ENCODE measurements around the gene SEZ6L2. TPM values are rescaled to one million over a fixed set of nuclear protein-coding genes. Genes with fewer than 3 reads are reported as not detected.

SEZ6L2 gene
- total RNA-seq, 2 experiments from 2014 or later = 0.11 to 0.13 TPM

DNA sequence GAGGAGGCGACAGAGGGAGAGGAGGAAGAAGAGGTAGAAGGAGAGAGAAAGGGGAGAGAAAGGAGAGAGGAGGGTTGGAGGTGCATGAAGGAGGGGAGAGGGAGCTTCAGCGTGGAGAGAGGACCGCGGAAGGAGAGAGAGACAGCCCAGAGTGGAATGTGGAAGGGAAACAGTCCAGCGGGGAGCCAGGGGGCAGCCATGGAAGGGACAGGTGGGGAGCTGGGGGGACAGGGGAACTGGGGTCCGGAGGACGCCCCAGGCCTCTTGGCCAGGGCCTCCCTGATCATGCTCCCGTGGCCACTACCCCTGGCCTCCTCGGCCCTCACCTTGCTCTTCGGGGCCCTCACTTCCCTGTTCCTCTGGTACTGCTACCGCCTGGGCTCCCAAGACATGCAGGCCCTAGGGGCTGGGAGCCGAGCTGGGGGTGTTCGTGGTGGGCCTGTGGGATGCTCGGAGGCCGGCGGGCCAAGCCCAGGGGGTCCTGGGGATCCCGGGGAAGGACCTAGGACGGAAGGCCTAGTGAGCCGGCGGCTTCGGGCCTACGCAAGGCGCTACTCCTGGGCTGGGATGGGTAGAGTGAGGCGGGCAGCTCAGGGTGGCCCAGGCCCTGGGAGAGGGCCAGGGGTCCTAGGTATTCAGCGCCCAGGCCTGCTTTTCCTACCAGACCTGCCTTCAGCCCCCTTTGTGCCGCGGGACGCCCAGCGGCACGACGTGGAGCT is 1.7 kb upstream of the SEZ6L2 start:
- intact Hi-C loops (cut with micrococcal nuclease) = no loop called here
- H3K4me3 Mint-ChIP-seq = peak overlapping the region; percentile 67
- DNase-seq (no peak), ATAC-seq (no peak)
- CTCF ChIA-PET = interaction anchor here (0.9 to 2.5 kb wide), 6 partner anchors 16 to 130 kb away, joined by 3 to 6 read pairs (median 3); partner anchors contain the start of genes MVP, PAGR1 and TLCD3B
- no peaks in the 10 kb centered on the region for H3K9me3 Mint-ChIP-seq
- H3K4me1 Mint-ChIP-seq (ENCODE audit: low read depth) = peaks cover 12% of the 10 kb centered on the region
- TF ChIP-seq, protein P1, sequence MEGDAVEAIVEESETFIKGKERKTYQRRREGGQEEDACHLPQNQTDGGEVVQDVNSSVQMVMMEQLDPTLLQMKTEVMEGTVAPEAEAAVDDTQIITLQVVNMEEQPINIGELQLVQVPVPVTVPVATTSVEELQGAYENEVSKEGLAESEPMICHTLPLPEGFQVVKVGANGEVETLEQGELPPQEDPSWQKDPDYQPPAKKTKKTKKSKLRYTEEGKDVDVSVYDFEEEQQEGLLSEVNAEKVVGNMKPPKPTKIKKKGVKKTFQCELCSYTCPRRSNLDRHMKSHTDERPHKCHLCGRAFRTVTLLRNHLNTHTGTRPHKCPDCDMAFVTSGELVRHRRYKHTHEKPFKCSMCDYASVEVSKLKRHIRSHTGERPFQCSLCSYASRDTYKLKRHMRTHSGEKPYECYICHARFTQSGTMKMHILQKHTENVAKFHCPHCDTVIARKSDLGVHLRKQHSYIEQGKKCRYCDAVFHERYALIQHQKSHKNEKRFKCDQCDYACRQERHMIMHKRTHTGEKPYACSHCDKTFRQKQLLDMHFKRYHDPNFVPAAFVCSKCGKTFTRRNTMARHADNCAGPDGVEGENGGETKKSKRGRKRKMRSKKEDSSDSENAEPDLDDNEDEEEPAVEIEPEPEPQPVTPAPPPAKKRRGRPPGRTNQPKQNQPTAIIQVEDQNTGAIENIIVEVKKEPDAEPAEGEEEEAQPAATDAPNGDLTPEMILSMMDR (IDR thresholded peaks at IDR 0.05) = no peak
- POLR2A ChIA-PET = interaction anchor here (0.6 to 3.1 kb wide), 9 partner anchors 11 to 165 kb away, joined by 3 to 16 read pairs (median 4); partner anchors contain the start of genes ALDOA, HIRIP3, INO80E and KCTD13
- H3K27ac Mint-ChIP-seq = no peak overlapping the region
- H3K27me3 Mint-ChIP-seq = peaks cover 19% of the 10 kb centered on the region
- no peaks in the 10 kb centered on the region for H3K36me3 Mint-ChIP-seq (ENCODE audit: low read depth)

DNA sequence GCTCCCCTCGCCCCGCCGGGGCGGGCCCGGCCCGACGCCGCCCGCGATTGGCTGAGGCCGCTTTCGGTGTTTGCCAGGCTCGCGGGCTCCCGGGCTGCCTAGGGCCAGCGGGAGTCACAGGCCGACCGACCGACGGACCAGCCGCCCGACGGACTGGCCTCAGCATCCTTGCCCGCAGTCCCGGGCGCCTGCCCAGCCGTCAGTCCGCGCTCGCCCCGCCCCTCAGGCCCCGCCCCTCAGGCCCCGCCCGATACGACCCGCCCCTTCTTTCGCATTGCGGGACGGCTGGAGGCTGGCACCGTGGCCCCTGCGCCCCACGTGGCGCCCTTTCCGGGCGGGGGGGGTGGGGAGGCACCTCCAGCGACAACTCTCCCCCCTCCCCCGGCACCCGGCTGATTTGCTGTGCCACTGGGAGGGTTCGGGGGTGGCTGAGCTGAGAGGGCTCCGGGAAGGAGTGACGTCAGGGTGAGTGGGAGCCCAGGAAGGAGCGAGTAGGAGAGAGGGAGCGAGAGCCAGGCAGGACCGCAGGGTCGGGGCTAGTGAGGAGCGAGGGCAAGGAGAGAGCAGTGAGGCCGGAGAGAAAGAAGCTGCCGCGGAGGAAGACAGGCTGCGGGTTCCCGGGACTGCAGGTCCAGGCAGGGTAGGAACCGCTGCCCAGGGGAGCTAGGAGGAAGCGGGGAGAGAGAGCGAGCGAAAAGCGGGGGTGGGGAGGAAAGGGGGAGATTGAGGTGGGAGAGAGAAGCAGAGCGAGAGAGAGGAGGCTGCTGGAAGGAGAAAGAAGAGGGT is 945 bp upstream of the SEZ6L2 start, which contains the start of gene ASPHD1:
Gene ASPHD1, plus strand, starts transcription at position 387 of the 786 bp plus-strand sequence. CDS start 484 bp downstream, outside the sequence.
- DNase-seq (peak; percentile 71), ATAC-seq (peak; percentile 91)
- Mint-ChIP-seq H3K9me3 (no peaks in the 10 kb centered on the region), H3K36me3 (ENCODE audit: low read depth) (no peaks in the 10 kb centered on the region), H3K4me1 (ENCODE audit: low read depth) (peaks cover 12% of the 10 kb centered on the region), H3K4me3 (peak within 1 kb of the TSS; percentile 67), H3K27ac (no peak within 1 kb of the TSS), H3K27me3 (peaks cover 22% of the 10 kb centered on the region)
- TF ChIP-seq, protein P1 (IDR thresholded peaks at IDR 0.05) = no peak
- ChIA-PET CTCF (interaction anchor here (0.9 to 2.5 kb wide), 6 partner anchors 17 to 209 kb away, joined by 3 to 6 read pairs (median 3); partner anchors contain the start of genes PAGR1 and TLCD3B), POLR2A (interaction anchor here (0.6 to 3.1 kb wide), 8 partner anchors 11 to 166 kb away, joined by 3 to 16 read pairs (median 4); partner anchors contain the start of genes ALDOA, HIRIP3, INO80E and KCTD13)
- intact Hi-C loops (cut with micrococcal nuclease) = no loop called here

DNA sequence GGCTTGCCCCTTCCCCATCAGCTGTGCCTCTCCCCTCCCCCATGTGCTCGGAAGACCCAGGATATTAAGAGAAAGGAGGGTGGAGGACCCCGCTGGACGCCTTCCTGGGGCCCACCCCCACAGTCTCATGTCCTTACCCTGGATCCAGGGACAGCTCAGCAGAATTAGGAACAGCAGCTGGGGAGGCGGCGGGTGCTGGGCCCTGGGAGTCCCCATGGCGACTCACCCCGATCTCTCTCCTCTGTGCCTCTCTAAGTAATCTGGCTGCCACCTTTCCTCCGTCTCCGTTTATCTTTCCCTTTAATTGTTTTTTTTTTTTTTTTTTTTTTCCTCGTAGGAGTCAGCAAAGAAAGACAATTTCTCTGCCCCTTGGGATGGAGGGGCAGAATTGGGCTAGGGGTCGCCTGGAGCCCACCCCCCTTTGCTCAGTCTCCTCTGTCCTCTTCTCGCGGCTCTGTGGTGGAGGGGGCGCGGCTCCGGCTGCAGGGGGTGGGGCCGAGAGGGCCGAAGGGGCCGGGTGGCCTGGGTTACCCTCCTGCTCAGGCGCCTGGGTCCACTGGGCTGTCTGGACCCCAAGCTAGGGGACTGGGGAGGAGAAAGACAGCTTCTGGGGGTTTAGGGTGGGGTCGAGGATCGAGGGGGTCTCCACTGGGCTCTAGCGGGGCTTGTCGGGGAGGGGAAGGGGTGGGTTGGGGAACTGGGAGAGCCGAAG is 390 bp downstream of the SEZ6L2 start:
- Mint-ChIP-seq H3K36me3 (ENCODE audit: low read depth) (no peaks in the 10 kb centered on the region), H3K27me3 (peaks cover 23% of the 10 kb centered on the region), H3K4me1 (ENCODE audit: low read depth) (peaks cover 12% of the 10 kb centered on the region), H3K27ac (no peak overlapping the region), H3K9me3 (no peaks in the 10 kb centered on the region), H3K4me3 (no peak overlapping the region)
- TF ChIP-seq, protein P1 (IDR thresholded peaks at IDR 0.05) = no peak
- intact Hi-C loops (cut with micrococcal nuclease) = loop anchor here (2.0 kb wide), 1 partner anchor 20 kb away; no protein-coding TSS in a partner anchor
- ChIA-PET POLR2A (interaction anchor here (1.2 to 2.6 kb wide), 2 partner anchors 28 to 97 kb away, joined by 4 to 13 read pairs; partner anchors contain the start of genes HIRIP3, INO80E and KCTD13), CTCF (no interaction called here)
- ATAC-seq (no peak), DNase-seq (no peak)

DNA sequence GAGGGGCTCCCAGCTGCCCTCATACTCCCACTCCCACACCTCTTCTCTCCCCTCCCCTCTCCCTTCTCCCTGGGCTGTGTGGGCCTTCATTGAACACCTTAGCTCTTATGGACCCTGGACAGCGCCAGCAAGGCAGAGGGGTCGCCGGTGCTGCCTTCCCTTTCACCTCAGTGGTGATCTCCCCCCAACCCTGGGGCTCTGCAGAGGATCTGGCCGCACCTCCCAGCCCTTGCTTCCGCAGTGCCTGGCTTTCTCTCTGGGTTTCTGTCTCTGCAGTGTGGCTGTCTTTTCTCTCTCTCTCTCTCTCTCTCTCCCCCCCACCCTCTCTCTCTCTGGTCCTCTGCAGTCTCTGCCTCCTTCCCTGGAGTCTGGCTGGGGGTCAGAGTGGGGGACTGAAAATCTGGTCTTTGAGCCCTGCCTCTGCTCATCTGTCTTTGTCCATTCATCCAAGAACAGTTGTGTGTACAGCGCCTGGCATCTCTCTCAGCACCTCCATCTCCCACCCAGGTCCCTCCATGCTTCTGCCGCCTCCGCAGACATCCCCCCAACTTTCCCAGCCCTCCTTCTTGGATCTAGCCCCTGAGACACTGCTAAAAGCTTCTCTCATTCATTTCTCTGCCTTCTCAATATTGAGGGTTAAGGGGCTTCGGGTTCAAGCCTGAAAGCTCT is 1.1 kb downstream of the SEZ6L2 start:
- TF ChIP-seq, protein P1 (IDR thresholded peaks at IDR 0.05) = no peak
- no peak overlapping the region for H3K27ac Mint-ChIP-seq
- intact Hi-C loops (cut with micrococcal nuclease) = loop anchor here (2.0 kb wide), 1 partner anchor 19 kb away; no protein-coding TSS in a partner anchor
- H3K4me3 Mint-ChIP-seq = no peak overlapping the region
- H3K9me3 Mint-ChIP-seq = no peaks in the 10 kb centered on the region
- ChIA-PET POLR2A (interaction anchor here (1.2 kb wide), 1 partner anchor 28 kb away, joined by 4 read pairs; the partner anchor contains the start of gene KCTD13), CTCF (no interaction called here)
- H3K36me3 Mint-ChIP-seq (ENCODE audit: low read depth) = no peaks in the 10 kb centered on the region
- H3K27me3 Mint-ChIP-seq = peaks cover 23% of the 10 kb centered on the region
- H3K4me1 Mint-ChIP-seq (ENCODE audit: low read depth) = peaks cover 8% of the 10 kb centered on the region
- ATAC-seq (no peak), DNase-seq (no peak)
